Peyer's patch (tissue), 4 donors: ENCODE results near the gene SPHK1.

Experiments
- CTCF ChIP-seq, 6 experiments: fragments of 450-650 bp in 4 of 6; fragments of 200-600 bp in 2 of 6; sonication (generic) in 1 of 6; IDR thresholded peaks; one replicate each; pipeline ENCODE4 v1.5.1; 2017 to 2019; ENCODE audit warnings: antibody characterized with exemption in 6 of 6, mild to moderate bottlenecking in 3 of 6, moderate library complexity in 1 of 6
- POLR2A ChIP-seq, 2 donors: fragments of 450-650 bp; IDR thresholded peaks; one replicate each; pipeline ENCODE4 v1.5.1; 2017; ENCODE audit warnings: antibody characterized with exemption in 2 of 2, mild to moderate bottlenecking in 2 of 2, moderate library complexity in 2 of 2

GRCh38 chr17:76359375-76359774, 25.0 kb upstream of the SPHK1 start:
- TF ChIP-seq CTCF (IDR thresholded peaks at IDR 0.05) (no peak), POLR2A (IDR thresholded peaks at IDR 0.05) (no peak)
